DLD1 (cell line): Measurements from ENCODE around the gene GRAMD1B.
"Not testable (repeated sequence)": the region's sequence is repeated elsewhere in the genome, so short reads cannot be mapped to it uniquely, and the experiment has no call there.

Experiments
- in situ Hi-C: cut with HindIII; loops from 2 replicates; pipeline ENCODE4 v1.10.0; 2017; ENCODE audit warnings: low sequenced_read_pairs

GRAMD1B gene

DNA sequence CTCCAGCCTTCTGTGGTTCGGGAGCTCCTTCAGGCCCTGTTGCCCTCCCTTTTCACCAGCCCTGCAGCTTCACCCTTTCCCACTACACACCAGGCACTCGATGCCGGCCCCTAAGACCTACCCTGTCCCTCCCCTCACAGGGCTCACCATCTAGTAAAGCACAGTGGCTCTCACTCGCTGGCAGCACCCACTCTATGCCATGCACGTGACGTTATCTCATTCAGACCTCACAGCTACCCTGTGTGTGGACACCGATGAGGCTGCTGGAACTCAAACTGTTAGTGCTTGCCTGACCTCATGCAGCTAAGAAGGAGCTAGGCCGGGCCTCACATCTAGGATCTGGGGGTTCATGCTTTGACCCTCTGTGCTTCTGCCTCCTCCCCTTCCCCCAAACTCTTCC is 178.9 kb downstream of the GRAMD1B start:
- in situ Hi-C loops, result no loop called here

DNA sequence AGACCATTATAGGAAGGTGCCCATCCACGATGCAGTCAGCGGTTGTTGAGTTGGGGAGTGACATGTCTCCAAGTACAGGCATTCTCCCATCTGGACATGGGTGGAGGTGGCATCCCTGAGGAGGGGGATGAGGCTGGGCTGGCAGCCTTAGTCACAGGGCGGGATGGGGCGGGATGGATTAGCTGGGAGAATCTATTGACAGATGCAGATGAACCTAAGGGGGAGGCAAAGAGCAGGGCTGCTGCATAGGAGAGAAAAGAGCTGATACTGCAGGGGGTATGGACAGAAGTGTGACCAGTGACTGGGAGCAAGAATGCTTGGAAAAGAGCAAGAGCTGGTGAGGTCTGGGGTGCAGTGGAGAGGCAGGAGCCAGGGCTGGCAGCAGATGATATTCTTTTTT is 181.6 kb downstream of the GRAMD1B start:
- in situ Hi-C loops, result no loop called here

DNA sequence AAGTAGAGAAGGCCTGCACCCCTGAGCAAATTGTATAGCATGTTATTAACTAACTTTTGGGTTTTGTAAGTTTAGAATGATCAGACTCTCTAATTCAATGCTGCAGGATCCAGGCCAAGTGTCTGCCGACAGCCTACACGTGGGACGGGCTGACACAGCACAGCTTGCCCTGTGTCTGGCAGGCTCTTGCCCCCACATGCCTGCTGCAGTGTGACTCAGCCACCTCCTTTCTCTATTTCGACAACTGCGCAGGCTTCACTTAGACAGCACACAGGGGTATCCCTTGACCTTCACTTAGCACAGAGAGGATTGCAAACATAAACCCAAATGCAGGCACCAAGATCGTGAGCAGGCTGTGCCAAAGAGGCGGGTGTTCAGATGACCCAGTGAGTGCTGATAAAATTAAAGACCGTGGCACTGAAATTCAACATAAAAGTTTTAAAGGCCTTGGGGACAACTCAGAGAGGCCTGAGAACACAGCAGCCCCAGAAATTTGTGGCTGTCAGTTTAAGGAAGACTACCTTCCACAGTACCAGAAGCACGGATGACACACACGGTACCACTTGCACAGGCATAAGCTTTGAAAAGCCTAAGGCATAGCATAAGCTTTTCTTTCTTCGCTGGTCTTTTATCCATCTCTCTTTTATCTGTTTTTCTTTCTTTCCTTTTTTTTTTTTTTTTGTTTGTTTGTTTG is 186.6 kb downstream of the GRAMD1B start:
- in situ Hi-C loops, result no loop called here

DNA sequence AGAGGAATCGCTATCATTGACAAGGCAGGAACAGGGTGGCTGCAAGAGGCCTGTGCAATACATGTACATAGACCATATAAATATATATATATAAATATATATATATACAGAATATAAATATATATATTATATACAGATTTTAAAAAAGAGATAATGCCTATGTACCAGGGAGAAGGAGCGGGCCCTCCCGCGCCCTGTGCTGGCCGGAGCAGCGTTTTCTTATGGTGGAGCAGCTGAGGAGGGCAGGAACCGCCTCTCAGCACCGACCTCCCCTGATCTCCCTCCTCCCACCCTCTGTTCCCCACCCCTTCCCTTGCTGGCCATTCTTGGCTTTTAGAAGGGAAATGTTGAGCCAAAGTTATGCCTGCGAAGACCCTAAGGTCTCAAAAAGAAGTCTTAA is 192.5 kb downstream of the GRAMD1B start:
- in situ Hi-C loops, result no loop called here

DNA sequence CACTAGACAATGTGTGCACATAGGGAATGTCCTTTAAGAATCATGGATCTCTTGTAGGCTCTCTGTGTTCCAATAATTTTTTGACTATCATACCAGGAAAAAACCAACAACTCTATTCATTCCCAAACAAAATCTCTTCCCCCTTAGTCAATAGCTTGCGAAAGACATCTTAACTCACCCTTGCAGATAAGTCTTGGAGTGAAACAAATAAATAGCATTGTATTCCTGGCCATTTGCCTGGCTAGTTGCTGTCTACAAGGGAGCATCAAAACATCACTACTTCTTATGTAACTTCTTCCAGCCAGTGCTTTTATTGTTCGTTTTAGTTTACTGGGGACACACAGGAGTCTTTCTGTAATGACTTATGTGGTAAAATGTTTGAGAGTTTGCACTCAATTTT is 194.9 kb downstream of the GRAMD1B start:
- in situ Hi-C loops, result no loop called here

DNA sequence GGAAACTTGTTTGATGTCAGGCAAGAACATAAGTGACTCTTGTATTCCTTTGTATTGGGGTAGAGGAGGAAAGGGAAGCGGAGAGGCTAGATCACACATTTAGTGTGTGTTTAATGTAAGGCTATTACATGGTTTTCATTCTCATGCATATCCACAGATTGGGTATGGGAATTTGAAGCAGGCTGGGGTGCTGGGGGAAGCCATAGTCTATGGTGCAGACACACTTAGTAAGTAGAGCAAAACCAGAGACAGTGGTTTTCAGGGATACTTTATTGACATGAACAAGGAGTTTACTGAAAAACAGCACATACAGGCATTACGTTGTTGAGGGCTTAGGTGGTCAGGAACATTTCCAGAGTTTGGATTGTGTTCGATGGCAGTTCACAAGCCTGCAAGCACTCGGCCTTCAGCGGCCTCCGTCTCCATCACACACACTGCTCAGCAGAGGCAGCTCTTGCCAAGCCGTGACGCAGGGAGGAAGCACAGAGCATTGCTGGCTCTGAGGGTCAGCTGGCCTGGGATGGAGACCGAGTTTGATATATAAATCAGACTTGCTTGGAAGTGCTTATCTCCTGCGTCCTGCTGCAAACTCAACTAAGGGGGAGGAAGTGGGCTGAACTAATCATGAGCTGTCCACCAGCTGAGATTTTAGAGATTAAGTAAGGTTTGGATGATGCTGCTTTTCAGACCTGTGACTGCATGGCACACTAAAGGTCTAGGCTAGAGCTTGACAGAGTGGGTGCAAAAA is 199.0 kb downstream of the GRAMD1B start:
- in situ Hi-C loops, result no loop called here

- in situ Hi-C loops, result no loop called here
Measured at GRCh38 chr11:123630126-123630608, 200.1 kb downstream of the GRAMD1B start.

DNA sequence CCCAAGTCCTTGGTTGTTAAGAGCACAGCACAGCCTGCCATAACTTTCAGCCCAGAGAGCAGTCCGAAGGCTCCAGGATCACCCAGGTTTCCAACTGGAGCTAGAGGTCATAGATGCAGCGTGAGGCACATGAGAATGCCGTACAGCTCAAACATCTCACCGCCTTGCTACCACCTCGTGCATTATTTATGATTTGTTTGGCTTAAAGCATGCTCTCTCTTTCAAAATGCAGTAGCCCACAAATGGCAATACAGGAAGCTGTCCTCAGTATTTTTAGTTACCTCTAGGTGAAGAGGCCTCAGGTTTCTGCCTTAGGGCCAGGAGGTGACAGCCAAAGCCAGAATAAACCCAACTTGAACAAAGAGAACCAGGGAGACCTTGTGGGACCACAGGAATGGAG is 210.0 kb downstream of the GRAMD1B start:
- in situ Hi-C loops, result no loop called here

DNA sequence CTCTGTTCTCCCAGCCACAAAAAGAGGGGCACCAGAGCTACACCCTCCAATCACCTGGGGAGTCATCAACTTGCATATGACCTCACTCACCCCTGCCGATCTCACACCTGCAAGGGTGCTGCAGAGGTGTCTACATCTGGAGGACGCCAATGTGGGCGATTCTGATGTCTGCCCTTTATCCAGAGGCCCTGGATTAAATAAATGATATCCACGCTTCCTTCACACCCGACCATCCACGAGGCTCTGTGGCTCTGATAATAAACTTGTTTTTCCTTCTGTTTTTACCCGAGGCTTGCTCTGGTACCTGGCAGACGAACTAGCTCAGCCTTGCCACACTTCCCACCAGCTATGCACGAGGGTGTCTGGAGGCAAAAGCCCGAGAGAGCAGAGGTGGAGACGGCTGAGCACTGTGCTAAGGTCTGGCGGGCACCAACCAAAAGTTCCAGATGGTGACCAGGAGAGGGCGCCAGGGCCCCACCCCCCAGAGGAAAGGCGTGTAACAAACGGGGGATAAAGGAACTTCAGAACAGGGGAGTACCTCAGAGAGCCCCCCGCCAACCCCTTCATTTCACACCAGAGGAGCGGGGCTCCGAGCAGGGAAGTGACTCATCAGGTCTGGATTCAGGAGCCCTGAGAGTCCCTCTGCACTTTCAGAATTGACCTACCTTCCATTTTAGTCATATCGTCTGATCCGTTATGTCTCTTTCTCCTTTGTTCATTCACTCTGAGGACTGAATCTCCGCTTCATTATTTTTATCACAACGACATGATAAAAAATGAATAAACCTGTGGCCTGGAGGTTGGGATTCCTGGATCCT is 210.8 kb downstream of the GRAMD1B start:
- in situ Hi-C loops, result no loop called here

DNA sequence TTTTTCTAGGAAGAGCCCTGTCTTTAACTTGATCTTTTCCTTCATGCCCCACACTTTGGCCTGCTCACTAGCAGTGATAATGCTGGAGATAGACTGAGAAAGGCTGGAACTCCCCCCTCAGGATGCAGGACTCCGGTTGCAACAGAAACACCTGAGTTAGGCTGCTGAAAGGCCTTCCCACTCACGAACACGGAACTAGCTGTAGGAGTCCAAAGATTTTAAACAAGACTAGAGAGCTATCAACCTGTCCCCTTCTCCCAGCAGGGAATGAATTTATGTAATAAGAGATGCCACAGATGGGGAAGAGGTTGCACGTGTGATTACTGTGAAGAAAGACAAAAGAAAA is 211.4 kb downstream of the GRAMD1B start:
- in situ Hi-C loops, result no loop called here

GRCh38 chr11:123642435-123642834 is 212.4 kb downstream of the GRAMD1B start:
- in situ Hi-C loops, result no loop called here

DNA sequence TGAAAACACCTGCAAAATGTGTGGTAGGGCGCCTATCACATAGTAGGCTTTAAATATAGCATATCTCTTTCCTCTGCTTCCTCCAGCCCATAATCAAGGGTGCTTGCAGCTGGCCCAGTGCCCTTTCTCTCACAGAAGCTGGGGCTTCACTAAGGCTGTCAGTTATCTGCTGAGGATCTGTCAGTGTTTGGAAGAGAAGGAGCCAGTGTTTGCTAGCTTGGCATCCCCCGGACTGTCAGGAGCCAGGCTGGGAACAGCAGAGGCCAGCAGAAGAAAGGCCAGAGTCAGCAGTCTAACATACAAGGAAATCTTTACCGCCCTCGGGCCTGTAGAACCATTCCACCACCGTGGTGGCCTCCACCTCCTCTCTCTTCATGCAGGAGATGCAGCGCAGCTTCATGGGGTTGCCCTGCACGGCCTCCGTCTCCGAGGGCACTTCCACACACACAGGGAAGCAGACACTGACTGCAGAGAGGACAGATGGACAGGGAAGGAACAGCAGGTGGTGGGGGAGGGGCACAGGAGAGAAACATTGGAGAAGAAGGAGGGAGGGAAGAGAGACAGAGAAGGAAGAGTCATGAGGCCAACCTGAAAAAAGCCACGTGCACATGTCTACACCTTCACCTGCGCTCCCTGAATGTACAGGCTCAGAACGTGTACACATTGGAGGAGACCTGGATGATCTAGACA is 215.4 kb downstream of the GRAMD1B start:
- in situ Hi-C loops, result no loop called here

- in situ Hi-C loops, result no loop called here
Measured at GRCh38 chr11:123650901-123651300, 220.8 kb downstream of the GRAMD1B start.

- in situ Hi-C loops, result no loop called here
Measured at GRCh38 chr11:123652599-123652998, 222.5 kb downstream of the GRAMD1B start.

GRCh38 chr11:123653483-123653826 is 223.4 kb downstream of the GRAMD1B start:
- in situ Hi-C loops, result no loop called here

GRCh38 chr11:123653827-123654565 is 223.9 kb downstream of the GRAMD1B start:
- in situ Hi-C loops, result no loop called here

DNA sequence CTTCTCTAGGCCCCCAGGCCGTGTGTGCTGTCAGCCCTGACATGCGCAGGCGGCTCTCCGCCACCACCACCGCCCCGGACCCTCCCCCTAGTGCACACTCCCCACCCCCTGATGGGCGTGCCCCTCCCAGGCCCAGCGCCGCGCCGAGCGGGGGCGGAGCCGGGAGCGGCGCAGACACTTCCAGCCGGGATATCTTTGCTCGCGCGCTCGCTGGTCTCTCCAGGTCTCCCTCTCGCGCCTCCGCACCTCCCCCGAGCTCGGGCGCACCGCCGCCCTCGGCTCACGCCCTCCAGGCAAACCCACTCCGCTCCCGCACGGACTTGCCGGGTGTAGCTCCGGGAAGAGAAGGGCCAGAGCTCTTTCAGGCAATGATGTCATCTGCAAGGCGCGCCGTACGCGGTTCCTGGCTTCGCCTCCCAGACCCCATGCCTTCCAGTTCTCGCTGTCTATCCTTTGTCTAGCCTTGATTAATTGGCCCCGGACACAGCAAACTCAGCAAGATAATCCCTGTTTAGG is 224.6 kb downstream of the GRAMD1B start, which contains the start of gene SCN3B:
Gene SCN3B, minus strand, starts transcription at position 59 of the 516 bp plus-strand sequence. CDS start 823 bp downstream, outside the sequence.
- in situ Hi-C loops, result no loop called here

- in situ Hi-C loops, result no loop called here
Measured at GRCh38 chr11:123659311-123659710, 229.2 kb downstream of the GRAMD1B start.

DNA sequence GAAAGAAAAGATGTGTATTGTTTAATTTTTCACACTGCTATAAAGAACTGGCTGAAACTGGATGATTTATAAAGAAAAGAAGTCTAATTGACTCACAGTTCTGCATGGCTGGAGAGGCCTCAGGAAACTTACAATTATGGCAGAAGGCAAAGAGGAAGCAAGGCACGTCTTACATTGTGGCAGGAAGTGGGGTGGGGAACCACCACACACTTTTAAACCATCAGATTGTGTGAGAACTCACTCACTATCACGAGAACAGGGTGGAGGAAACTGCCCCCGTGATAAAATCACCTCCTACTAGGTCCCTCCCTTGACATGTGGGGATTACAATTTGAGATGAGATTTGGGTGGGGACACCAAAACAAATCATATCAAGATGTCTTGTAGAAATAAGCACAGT is 229.9 kb downstream of the GRAMD1B start:
- in situ Hi-C loops, result not testable (repeated sequence)

GRCh38 chr11:123665306-123665705 is 235.2 kb downstream of the GRAMD1B start:
- in situ Hi-C loops, result no loop called here
